Stomach (tissue), 4 donors: ENCODE results near the gene RBMS3.

ENCODE experiments used
- POLR2A ChIP-seq, 4 donors: fragments of 450-650 bp; IDR thresholded peaks; one replicate each; pipeline ENCODE4 v1.6.1; 2016; ENCODE audit warnings: antibody characterized with exemption in 4 of 4, control low read depth in 2 of 4, mild to moderate bottlenecking in 1 of 4, moderate library complexity in 1 of 4
- TF ChIP-seq, protein P1 (sequence below), 7 experiments: fragments of 450-650 bp in 4 of 7; fragments of 200-600 bp in 3 of 7; sonication (generic) in 3 of 7; IDR thresholded peaks; one replicate each; pipeline ENCODE4 v1.5.1; 2016 to 2019; ENCODE audit warnings: antibody characterized with exemption in 7 of 7, control low read depth in 2 of 7, mild to moderate bottlenecking in 1 of 7

DNA sequence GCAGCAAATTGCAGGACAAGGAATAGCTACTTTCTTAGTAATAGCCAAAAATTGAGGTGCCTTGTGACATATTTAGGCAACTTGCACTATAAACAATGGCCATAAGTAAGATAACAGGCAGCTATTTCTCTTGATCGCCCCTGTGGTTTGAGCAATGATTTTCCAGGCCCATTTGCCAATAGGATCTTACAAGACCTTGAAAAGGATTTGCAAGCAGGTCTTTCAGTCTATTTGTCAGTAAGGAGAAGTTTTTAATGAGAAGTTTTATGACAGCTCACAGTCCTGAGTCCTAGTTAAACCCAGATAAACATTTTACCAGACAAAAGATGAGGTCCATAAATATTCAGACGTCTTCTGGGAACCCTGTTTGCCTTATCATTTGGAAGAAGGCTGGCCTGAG is 645.5 kb downstream of the RBMS3 start:
- TF ChIP-seq, protein P1, sequence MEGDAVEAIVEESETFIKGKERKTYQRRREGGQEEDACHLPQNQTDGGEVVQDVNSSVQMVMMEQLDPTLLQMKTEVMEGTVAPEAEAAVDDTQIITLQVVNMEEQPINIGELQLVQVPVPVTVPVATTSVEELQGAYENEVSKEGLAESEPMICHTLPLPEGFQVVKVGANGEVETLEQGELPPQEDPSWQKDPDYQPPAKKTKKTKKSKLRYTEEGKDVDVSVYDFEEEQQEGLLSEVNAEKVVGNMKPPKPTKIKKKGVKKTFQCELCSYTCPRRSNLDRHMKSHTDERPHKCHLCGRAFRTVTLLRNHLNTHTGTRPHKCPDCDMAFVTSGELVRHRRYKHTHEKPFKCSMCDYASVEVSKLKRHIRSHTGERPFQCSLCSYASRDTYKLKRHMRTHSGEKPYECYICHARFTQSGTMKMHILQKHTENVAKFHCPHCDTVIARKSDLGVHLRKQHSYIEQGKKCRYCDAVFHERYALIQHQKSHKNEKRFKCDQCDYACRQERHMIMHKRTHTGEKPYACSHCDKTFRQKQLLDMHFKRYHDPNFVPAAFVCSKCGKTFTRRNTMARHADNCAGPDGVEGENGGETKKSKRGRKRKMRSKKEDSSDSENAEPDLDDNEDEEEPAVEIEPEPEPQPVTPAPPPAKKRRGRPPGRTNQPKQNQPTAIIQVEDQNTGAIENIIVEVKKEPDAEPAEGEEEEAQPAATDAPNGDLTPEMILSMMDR (IDR thresholded peaks at IDR 0.05): no peak
- TF ChIP-seq POLR2A (IDR thresholded peaks at IDR 0.05): no peak
